ENCODE data around the gene ITIH4. TPM values are rescaled to one million over a fixed set of nuclear protein-coding genes. Genes with fewer than 3 reads are reported as not detected.
"Not testable (repeated sequence)": the region's sequence is repeated elsewhere in the genome, so short reads cannot be mapped to it uniquely, and the experiment has no call there.

ITIH4 gene
- total RNA-seq, 2 experiments from 2014 or later = 15.1 to 16.3 TPM

DNA sequence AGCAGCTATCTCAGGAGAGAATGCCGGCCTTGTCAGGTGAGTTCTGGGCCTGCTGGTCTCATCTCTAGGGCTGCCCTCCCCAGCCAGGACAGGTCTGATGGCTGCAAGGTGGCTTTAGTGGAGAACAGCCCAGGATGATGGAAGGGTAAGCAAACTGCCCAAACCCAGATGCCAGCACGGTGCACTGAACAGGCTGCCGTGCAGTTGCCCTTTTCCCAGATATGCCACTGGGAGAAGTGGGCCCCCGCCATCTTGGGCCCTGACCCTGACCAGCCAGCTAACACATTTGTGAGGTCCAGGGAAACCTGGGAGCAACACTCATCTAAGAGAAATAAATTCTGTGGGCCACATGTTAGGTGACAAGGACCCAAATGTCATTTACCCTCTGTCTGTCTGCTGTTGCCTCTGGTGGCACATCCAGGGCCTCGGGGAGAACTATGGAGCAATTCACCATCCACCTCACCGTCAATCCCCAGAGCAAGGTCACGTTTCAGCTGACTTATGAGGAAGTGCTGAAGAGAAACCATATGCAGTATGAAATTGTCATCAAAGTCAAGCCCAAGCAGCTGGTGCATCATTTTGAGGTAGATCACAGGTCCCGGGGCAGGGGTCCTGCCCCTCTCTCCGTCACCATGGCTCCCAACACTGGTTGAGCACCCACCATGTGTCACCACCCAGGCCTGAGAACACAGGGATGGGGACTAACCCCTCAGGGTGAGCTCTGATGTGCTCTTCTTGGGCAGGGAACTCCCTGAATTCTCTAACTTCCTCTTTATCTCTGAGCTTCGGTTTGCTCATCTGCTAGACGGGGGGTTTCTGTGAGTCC lies 51.2 kb downstream of the ITIH4 start:
- H3K36me3 Mint-ChIP-seq (ENCODE audit: low read depth) = no peaks in the 10 kb centered on the region
- ChIA-PET POLR2A (interaction anchor here (1.4 kb wide), 1 partner anchor 8 kb away, joined by 4 read pairs; the partner anchor contains the start of gene NEK4), CTCF (interaction anchor here (1.4 kb wide), 2 partner anchors 8 to 19 kb away, joined by 4 to 5 read pairs; partner anchors contain the start of gene NEK4)
- H3K27me3 Mint-ChIP-seq (ENCODE audit: low read depth) = peaks cover 13% of the 10 kb centered on the region
- H3K27ac Mint-ChIP-seq = no peak overlapping the region
- H3K4me3 Mint-ChIP-seq = no peak overlapping the region
- no peaks in the 10 kb centered on the region for H3K9me3 Mint-ChIP-seq (ENCODE audit: insufficient read depth)
- DNase-seq = no peak
- H3K4me1 Mint-ChIP-seq (ENCODE audit: low read depth) = peaks cover 4% of the 10 kb centered on the region
- no peak for ATAC-seq

DNA sequence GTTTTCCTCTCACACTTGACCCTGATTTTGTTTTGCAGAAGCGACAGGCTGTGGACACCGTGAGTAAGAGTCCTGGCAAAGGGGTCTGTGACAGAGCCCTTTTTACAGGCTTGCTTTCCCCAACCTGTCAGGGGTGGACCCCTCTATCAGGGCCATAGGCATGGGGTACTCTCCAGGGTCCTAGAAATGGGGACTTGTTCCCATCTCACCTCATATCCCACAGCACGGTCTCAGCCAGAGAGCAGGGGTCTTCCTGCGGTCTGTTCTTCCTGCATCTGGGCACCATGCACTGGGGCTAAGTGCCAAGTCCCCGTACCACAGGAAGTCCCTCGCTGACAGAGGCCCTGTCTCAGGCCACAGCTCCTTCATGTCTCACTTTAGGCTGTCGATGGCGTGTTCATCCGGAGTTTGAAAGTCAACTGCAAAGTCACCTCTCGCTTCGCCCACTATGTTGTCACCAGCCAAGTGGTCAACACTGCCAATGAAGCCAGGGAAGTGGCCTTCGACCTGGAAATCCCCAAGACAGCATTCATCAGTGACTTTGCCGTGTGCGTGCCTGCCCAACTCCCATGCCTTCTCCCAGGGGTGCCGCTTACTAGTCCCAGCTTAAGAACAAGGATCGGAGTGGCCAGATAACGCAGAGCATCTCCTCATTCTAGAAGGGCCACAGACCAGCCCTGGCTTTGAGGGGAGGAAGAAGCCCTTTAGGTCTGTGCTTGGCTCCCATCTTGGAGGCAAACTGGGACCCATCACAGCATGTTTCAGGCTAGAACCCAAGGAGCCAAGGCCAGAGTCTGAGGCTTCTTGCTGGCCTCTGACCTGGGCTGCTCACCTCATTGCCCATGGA lies 52.3 kb downstream of the ITIH4 start:
- POLR2A ChIA-PET = no interaction called here
- Mint-ChIP-seq H3K9me3 (ENCODE audit: insufficient read depth) (no peaks in the 10 kb centered on the region), H3K36me3 (ENCODE audit: low read depth) (no peaks in the 10 kb centered on the region), H3K4me1 (ENCODE audit: low read depth) (peaks cover 4% of the 10 kb centered on the region), H3K27ac (no peak overlapping the region), H3K4me3 (no peak overlapping the region), H3K27me3 (ENCODE audit: low read depth) (peaks cover 16% of the 10 kb centered on the region)
- CTCF ChIA-PET = no interaction called here
- no peak for DNase-seq
- ATAC-seq = no peak

DNA sequence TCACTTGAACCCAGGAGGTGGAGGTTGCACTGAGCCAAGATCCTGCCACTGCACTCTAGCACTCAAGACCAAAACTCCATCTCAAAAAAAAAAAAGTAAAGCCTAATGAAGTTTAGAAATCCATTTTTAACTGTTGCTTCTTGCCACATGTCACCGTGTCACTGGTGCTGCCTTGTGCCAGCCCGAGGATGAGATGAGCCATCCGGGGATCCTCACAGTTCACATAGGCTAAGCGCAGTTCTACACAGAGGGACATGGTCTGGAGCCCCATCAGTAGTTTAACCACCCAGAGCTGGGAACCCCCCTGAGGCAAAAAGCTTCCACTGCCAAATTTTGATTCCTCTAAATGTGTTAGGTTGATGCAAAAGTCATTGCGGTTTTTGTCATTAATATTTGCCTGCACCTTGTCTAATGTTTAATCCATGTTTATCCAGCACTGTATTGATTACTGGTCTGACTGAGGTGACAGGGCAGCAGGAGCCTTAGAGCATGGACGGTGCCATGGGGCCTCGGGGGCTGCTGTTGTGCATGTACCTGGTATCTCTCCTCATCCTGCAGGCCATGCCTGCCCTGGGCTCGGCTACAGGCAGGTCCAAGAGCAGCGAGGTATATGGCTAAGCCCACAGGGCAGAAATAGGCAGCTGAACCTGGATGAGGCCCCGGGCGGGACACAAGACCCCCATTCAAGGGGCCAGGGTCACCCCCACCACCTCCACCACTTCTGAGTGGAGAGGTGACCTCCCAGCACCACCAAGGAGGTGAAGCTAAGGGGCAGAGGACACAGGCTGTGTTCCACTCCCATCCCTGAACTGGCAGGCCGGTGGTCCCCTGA lies 53.1 kb downstream of the ITIH4 start, which contains the start of gene ITIH1:
Gene ITIH1 (plus strand): TSS at position 473 of the 832 bp plus-strand sequence. CDS start 17 bp downstream, at position 490.
- POLR2A ChIA-PET = no interaction called here
- H3K4me1 Mint-ChIP-seq (ENCODE audit: low read depth) = peaks cover 4% of the 10 kb centered on the region
- peaks cover 16% of the 10 kb centered on the region for H3K27me3 Mint-ChIP-seq (ENCODE audit: low read depth)
- H3K9me3 Mint-ChIP-seq (ENCODE audit: insufficient read depth) = no peaks in the 10 kb centered on the region
- no peak within 1 kb of the TSS for H3K4me3 Mint-ChIP-seq
- CTCF ChIA-PET = no interaction called here
- no peak for ATAC-seq
- H3K27ac Mint-ChIP-seq = no peak within 1 kb of the TSS
- no peak for DNase-seq
- no peaks in the 10 kb centered on the region for H3K36me3 Mint-ChIP-seq (ENCODE audit: low read depth)

- ATAC-seq; H3K4me3 Mint-ChIP-seq; CTCF ChIA-PET; H3K4me1 Mint-ChIP-seq (ENCODE audit: low read depth); DNase-seq; H3K9me3 Mint-ChIP-seq (ENCODE audit: insufficient read depth); H3K36me3 Mint-ChIP-seq (ENCODE audit: low read depth); H3K27ac Mint-ChIP-seq: not testable (repeated sequence)
- H3K27me3 Mint-ChIP-seq (ENCODE audit: low read depth) = peaks cover 14% of the 10 kb centered on the region
- POLR2A ChIA-PET = interaction anchor here (0.5 kb wide), 1 partner anchor 326 kb away, joined by 4 read pairs; no protein-coding TSS in a partner anchor
Measured at GRCh38 chr3:52776486-52776885, 54.0 kb downstream of the ITIH4 start.

DNA sequence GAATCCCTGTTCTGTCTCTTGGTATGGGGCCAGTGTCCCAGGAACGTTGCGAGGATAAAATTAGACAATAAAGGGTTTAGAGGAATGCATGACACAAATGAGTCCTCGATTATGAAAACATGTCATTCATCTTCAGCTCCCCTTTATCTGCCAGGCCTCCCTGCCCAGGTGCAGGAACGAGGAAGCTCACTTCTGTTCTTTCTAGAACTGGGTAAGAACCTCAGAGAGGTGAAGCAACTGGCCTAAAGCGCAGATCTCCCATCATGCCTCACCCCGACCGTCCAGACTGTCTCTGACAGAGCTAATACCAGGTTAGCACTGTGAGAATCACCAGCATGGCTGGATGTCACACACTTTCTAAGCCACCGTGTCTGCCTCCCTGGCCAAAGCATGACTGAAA lies 54.6 kb downstream of the ITIH4 start:
- Mint-ChIP-seq H3K4me3 (no peak overlapping the region), H3K9me3 (ENCODE audit: insufficient read depth) (no peaks in the 10 kb centered on the region), H3K27me3 (ENCODE audit: low read depth) (peaks cover 10% of the 10 kb centered on the region), H3K27ac (no peak overlapping the region), H3K4me1 (ENCODE audit: low read depth) (peaks cover 15% of the 10 kb centered on the region), H3K36me3 (ENCODE audit: low read depth) (no peaks in the 10 kb centered on the region)
- no peak for ATAC-seq
- POLR2A ChIA-PET = interaction anchor here (0.5 kb wide), 1 partner anchor 326 kb away, joined by 4 read pairs; no protein-coding TSS in a partner anchor
- CTCF ChIA-PET = no interaction called here
- no peak for DNase-seq

DNA sequence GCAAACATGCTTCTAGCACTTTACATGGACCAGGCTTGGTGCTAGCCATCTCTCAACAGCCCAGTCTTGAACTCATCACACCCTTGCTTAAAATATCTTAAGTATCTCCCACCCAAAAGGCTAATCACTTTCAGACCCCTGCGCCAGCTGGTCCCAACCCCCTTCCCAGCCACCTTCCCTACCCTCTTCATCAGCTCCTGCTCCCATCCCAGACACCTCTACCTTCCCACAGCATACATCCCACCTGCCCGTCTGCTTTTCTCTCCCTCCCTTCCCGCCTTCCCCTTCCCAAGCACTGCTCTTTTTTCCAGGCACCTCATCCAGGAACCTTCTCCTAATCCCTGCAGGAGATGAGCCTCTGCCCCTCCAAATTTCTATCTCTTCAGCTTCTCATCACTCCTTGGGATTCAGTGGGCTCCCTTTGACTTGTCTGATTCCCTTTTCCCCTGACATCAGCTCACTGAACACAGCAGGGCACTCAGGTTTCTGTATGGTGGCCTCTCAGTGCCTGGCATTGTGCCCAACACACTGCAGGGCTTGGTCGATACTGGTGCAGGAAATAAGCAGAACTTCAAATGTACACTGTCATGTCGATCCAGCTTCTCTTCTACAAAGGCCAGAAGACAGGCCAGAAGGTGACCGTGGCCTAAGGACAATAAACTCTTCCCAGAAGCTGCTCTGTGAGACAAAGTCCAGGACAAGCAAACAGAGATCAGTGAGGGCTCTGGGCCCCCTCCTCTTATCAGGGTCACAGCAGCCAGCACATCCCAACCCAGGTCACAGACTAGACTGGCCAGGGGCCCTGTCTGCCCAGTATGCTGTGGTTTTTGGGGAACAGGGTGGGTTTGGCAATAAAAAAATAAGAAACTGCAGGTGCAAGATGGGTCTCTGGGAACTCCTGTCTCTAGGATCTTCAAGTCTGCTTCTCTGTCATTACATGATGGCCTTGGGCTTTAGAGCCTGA lies 55.3 kb downstream of the ITIH4 start:
- DNase-seq (no peak), ATAC-seq (no peak)
- no peak overlapping the region for H3K4me3 Mint-ChIP-seq
- H3K36me3 Mint-ChIP-seq (ENCODE audit: low read depth) = no peaks in the 10 kb centered on the region
- H3K9me3 Mint-ChIP-seq (ENCODE audit: insufficient read depth) = no peaks in the 10 kb centered on the region
- peaks cover 15% of the 10 kb centered on the region for H3K4me1 Mint-ChIP-seq (ENCODE audit: low read depth)
- ChIA-PET CTCF (no interaction called here), POLR2A (no interaction called here)
- no peak overlapping the region for H3K27ac Mint-ChIP-seq
- peaks cover 10% of the 10 kb centered on the region for H3K27me3 Mint-ChIP-seq (ENCODE audit: low read depth)

DNA sequence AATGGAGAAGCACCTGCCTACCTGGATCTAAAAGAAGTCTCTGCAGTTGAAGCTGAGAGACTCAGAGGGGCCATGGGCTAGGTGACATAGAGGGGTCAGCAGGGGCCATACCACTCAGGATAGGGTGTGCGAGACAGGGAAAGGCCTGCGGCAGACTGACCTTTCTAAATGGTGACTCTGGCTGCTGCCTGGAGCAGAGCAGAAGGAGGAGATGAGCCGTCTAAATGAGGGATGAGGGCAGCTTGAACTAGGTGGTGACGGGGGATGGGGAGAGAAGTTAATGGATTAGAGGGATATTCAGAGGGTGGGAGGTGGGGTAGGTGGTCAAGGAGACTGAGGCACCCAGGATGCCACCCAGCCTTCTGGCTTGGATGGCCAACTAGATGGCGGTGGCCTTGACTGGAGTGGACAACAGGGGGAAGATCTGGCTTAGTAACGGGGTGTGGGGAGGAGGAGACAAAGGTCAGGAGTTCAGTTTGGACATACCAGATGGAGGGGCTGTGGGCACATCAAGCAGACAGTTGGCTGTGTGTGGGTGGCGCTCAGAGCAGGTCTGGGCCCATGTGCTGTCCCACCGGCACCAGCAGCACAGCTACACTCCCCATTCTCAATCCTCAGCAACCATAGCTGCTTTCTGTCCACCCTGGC lies 56.3 kb downstream of the ITIH4 start:
- Mint-ChIP-seq H3K36me3 (ENCODE audit: low read depth) (no peaks in the 10 kb centered on the region), H3K4me3 (no peak overlapping the region), H3K27me3 (ENCODE audit: low read depth) (peaks cover 4% of the 10 kb centered on the region), H3K4me1 (ENCODE audit: low read depth) (peaks cover 25% of the 10 kb centered on the region), H3K9me3 (ENCODE audit: insufficient read depth) (no peaks in the 10 kb centered on the region), H3K27ac (no peak overlapping the region)
- ChIA-PET CTCF (no interaction called here), POLR2A (no interaction called here)
- no peak for DNase-seq
- no peak for ATAC-seq

GRCh38 chr3:52773361-52774065 lies 57.0 kb downstream of the ITIH4 start:
- no peak for ATAC-seq
- POLR2A ChIA-PET = no interaction called here
- H3K27me3 Mint-ChIP-seq (ENCODE audit: low read depth) = peaks cover 4% of the 10 kb centered on the region
- H3K9me3 Mint-ChIP-seq (ENCODE audit: insufficient read depth) = no peaks in the 10 kb centered on the region
- H3K27ac Mint-ChIP-seq = no peak overlapping the region
- DNase-seq = no peak
- no peaks in the 10 kb centered on the region for H3K36me3 Mint-ChIP-seq (ENCODE audit: low read depth)
- H3K4me3 Mint-ChIP-seq = no peak overlapping the region
- peaks cover 25% of the 10 kb centered on the region for H3K4me1 Mint-ChIP-seq (ENCODE audit: low read depth)
- CTCF ChIA-PET = no interaction called here

DNA sequence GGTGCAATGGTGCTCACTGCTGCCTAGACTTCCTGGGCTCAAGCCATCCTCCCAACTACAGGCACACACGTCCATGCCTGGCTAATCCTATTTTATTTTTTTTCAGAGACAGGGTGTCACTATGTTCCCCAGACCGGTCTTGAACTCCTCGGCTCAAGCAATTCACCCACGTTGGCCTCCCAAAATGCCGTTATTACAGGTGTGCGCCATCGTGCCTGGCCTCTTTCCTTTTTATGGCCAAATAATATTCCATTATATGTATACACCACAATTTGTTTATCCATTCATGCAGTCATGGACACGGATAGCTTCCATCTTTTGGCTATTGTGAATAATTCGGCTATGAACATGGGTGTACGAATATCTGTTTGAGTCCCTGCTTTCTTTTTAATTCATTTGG lies 58.8 kb downstream of the ITIH4 start:
- no peak for DNase-seq
- no peak for ATAC-seq
- H3K4me1 Mint-ChIP-seq (ENCODE audit: low read depth) = peaks cover 21% of the 10 kb centered on the region
- ChIA-PET POLR2A (interaction anchor here (1.0 to 1.4 kb wide), 3 partner anchors 8 to 16 kb away, joined by 3 to 5 read pairs (median 4); no protein-coding TSS in a partner anchor), CTCF (interaction anchor here (1.0 to 2.4 kb wide), 4 partner anchors 9 to 274 kb away, joined by 3 to 12 read pairs (median 4); partner anchors contain the start of gene SFMBT1)
- peak overlapping the region; percentile 94 for H3K4me3 Mint-ChIP-seq
- no peaks in the 10 kb centered on the region for H3K9me3 Mint-ChIP-seq (ENCODE audit: insufficient read depth)
- peaks cover 4% of the 10 kb centered on the region for H3K27me3 Mint-ChIP-seq (ENCODE audit: low read depth)
- H3K27ac Mint-ChIP-seq = peak overlapping the region; percentile 23
- H3K36me3 Mint-ChIP-seq (ENCODE audit: low read depth) = peaks cover 6% of the 10 kb centered on the region

DNA sequence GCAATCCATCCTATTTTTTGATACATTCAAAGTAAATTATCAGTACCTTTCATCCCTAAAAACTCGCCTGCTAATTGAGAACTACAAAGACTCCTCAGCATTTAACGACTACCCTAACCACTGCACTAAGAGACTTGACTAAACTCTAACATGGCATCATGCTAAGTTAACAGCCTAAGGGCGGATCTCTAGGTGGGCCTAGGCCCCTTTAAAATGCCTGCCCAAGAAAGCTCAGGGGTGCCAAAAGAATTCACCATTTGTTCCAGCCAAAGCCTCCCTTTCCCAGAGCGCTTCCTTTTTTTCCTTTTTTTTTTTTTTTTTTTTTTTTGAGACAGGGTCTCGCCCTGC lies 59.2 kb downstream of the ITIH4 start:
- Mint-ChIP-seq H3K4me3 (peak overlapping the region; percentile 94), H3K9me3 (ENCODE audit: insufficient read depth) (no peaks in the 10 kb centered on the region), H3K27ac (peak overlapping the region; percentile 96), H3K4me1 (ENCODE audit: low read depth) (peaks cover 21% of the 10 kb centered on the region), H3K36me3 (ENCODE audit: low read depth) (peaks cover 6% of the 10 kb centered on the region), H3K27me3 (ENCODE audit: low read depth) (peaks cover 4% of the 10 kb centered on the region)
- DNase-seq (no peak), ATAC-seq (peak; percentile 16)
- ChIA-PET CTCF (interaction anchor here (0.8 to 2.4 kb wide), 7 partner anchors 9 to 274 kb away, joined by 3 to 12 read pairs (median 3); partner anchors contain the start of gene SFMBT1), POLR2A (interaction anchor here (0.6 to 1.4 kb wide), 4 partner anchors 8 to 21 kb away, joined by 3 to 5 read pairs (median 4); no protein-coding TSS in a partner anchor)

Measured in activated CD8-positive, alpha-beta T cell treated with anti-CD3 and anti-CD28 coated beads, Interleukin-2, amount 10 ng/mL, durations not matched to agents 7 days and 5 days (primary cell).